SU-DHL-6 (cell line): ENCODE results near the gene HS3ST3B1.

ENCODE experiments used
- H2AFZ ChIP-seq: fragments of 200-600 bp; sonication (generic); 2 replicates; pipeline ENCODE4 v1.6.1; 2014; ENCODE audit warnings: low read depth, mild to moderate bottlenecking, moderate library complexity, mixed read lengths, antibody characterized with exemption, low read length; ENCODE audit not compliant: severe bottlenecking
- H3F3A ChIP-seq: fragments of 200-600 bp; shearing (Covaris generic); 2 replicates; pipeline ENCODE4 v1.6.0; 2016; ENCODE audit warnings: antibody characterized with exemption, mild to moderate bottlenecking; ENCODE audit not compliant: insufficient read depth
- H3K27ac ChIP-seq: fragments of 200-600 bp; sonication (generic); 2 replicates; pipeline ENCODE4 v1.5.1; 2016; ENCODE audit warnings: low read depth, mild to moderate bottlenecking, low read length, moderate library complexity, mixed read lengths
- H3K27me3 ChIP-seq: fragments of 200-600 bp; sonication (generic), shearing (Covaris generic); 2 replicates; pipeline ENCODE4 v1.6.0; 2014; ENCODE audit warnings: mild to moderate bottlenecking, low read length
- H3K36me3 ChIP-seq: fragments of 200-600 bp; sonication (generic); 2 replicates; pipeline ENCODE4 v1.6.1; 2014; ENCODE audit warnings: mild to moderate bottlenecking, low read length, mixed read lengths
- H3K4me2 ChIP-seq: fragments of 300-600, 200-600 bp; shearing (Covaris generic), sonication (generic); 2 replicates; pipeline ENCODE4 v1.6.0; 2014; ENCODE audit warnings: low read length, low read depth, mild to moderate bottlenecking; ENCODE audit not compliant: poor library complexity, severe bottlenecking
- H3K4me3 ChIP-seq: fragments of 200-600 bp; sonication (generic); 2 replicates; pipeline ENCODE4 v1.5.1; 2014; ENCODE audit warnings: antibody characterized with exemption, low read length, mild to moderate bottlenecking, mixed read lengths; ENCODE audit not compliant: insufficient read depth, poor library complexity, severe bottlenecking
- H3K79me2 ChIP-seq: fragments of 200-600 bp; sonication (generic); 2 replicates; pipeline ENCODE4 v1.6.1; 2014; ENCODE audit warnings: mild to moderate bottlenecking, low read length, moderate library complexity; ENCODE audit not compliant: insufficient read depth
- H3K9ac ChIP-seq: fragments of 200-600 bp; sonication (generic); 2 replicates; pipeline ENCODE4 v1.7.0; 2014; ENCODE audit warnings: mild to moderate bottlenecking, low read length
- H3K9me2 ChIP-seq: fragments of 200-600 bp; sonication (generic); replicated peaks from 2 replicates; pipeline ENCODE4 v1.6.1; 2014; ENCODE audit warnings: low read length; ENCODE audit not compliant: insufficient read depth
- H3K9me3 ChIP-seq: fragments of 200-600 bp; sonication (generic); 2 replicates; pipeline ENCODE4 v1.6.1; 2014; ENCODE audit warnings: low read length, mixed read lengths; ENCODE audit not compliant: insufficient read depth
- H4K20me1 ChIP-seq: fragments of 200-600 bp; sonication (generic); 2 replicates; pipeline ENCODE4 v1.6.1; 2014; ENCODE audit warnings: low read depth, mild to moderate bottlenecking, antibody characterized with exemption, low read length, moderate library complexity, mixed read lengths
- CTCF ChIP-seq: fragments of 200-600 bp; sonication (generic); IDR thresholded peaks from one replicate; pipeline ENCODE4 v1.5.1; 2017; ENCODE audit warnings: antibody characterized with exemption, mild to moderate bottlenecking, low read length, moderate library complexity; ENCODE audit not compliant: insufficient read depth, poor library complexity, severe bottlenecking
- EZH2phosphoT487 ChIP-seq: fragments of 200-600 bp; sonication (generic), shearing (Covaris generic); conservative IDR thresholded peaks from 2 replicates; pipeline ENCODE4 v1.6.1; 2018; ENCODE audit warnings: mild to moderate bottlenecking, antibody characterized with exemption, low read length, moderate library complexity, mixed read lengths

The HS3ST3B1 gene

GRCh38 chr17:14300575-14301278 is at the start of gene HS3ST3B1:
HS3ST3B1 (plus strand) TSS chr17:14301081; CDS start chr17:14301519, 438 bp downstream.
- Histone ChIP-seq H3K27ac (peak within 1 kb of the TSS; percentile 51; the same call in 1 of the 2 replicates), H3K9me2 (no peaks in the 10 kb centered on the region), H4K20me1 (no peaks in the 10 kb centered on the region), H3K36me3 (no peaks in the 10 kb centered on the region), H2AFZ (peak within 1 kb of the TSS; percentile 91), H3K79me2 (no peaks in the 10 kb centered on the region), H3K9ac (peak within 1 kb of the TSS; percentile 57), H3K4me2 (peak within 1 kb of the TSS; percentile 54), H3K27me3 (no peaks in the 10 kb centered on the region), H3K9me3 (no peaks in the 10 kb centered on the region), H3K4me3 (peak within 1 kb of the TSS; percentile 63), H3F3A (no peaks in the 10 kb centered on the region)
- TF ChIP-seq CTCF = no peak
- TF ChIP-seq EZH2phosphoT487 = no peak

DNA sequence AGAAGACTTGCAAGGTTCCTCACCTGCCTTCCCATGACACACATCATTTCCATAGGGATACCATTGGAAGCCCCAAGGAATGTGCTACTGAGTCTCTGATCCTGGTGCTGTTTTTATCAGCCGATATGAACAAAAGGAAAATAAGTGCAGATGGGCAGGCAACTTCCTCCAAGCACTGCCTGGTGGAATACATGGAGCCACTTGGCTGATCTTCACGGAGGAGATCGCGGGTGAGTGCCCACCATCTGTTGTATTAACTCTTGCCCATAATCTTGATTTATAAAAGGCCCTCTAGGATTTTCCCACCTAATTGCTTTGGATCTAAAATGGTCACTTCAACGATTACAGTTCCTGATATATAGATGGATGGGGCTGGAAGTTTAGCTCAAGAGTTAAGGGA is 39.5 kb upstream of the HS3ST3B1 start:
- Histone ChIP-seq H2AFZ (no peak overlapping the region), H3K27ac (no peak overlapping the region), H3K4me3 (no peak overlapping the region), H3K4me2 (no peak overlapping the region), H4K20me1 (no peaks in the 10 kb centered on the region), H3K9me2 (no peaks in the 10 kb centered on the region), H3K79me2 (no peaks in the 10 kb centered on the region), H3F3A (no peaks in the 10 kb centered on the region), H3K9ac (no peak overlapping the region), H3K27me3 (no peaks in the 10 kb centered on the region), H3K9me3 (no peaks in the 10 kb centered on the region), H3K36me3 (no peaks in the 10 kb centered on the region)
- no peak for TF ChIP-seq CTCF
- no peak for TF ChIP-seq EZH2phosphoT487

- Histone ChIP-seq H3K9me2 (no peaks in the 10 kb centered on the region), H4K20me1 (no peaks in the 10 kb centered on the region), H3K27ac (no peak overlapping the region), H3F3A (no peaks in the 10 kb centered on the region), H3K4me2 (no peak overlapping the region), H3K36me3 (no peaks in the 10 kb centered on the region), H2AFZ (no peak overlapping the region), H3K9me3 (no peaks in the 10 kb centered on the region), H3K4me3 (no peak overlapping the region), H3K9ac (no peak overlapping the region), H3K27me3 (no peaks in the 10 kb centered on the region), H3K79me2 (no peaks in the 10 kb centered on the region)
- TF ChIP-seq EZH2phosphoT487 (no peak), CTCF (no peak)
Observed at GRCh38 chr17:14268264-14268663, 32.6 kb upstream of the HS3ST3B1 start.
